Mucosa of descending colon (tissue), 3 donors: Measurements from ENCODE around the gene NDUFS5. TPM values are rescaled to one million over a fixed set of nuclear protein-coding genes. Genes with fewer than 3 reads are reported as not detected.
A peak's percentile ranks its signal among the peaks of the same experiment; 100 is the strongest.

ENCODE experiments used
- ATAC-seq: fragments of 200-7000 bp; cut with Tn5 transposase; one replicate; pipeline ENCODE4 v1.9.1; 2020; ENCODE audit warnings: mild to moderate bottlenecking, moderate library complexity
- DNase-seq, 3 donors: peaks; one replicate each; pipeline ENCODE4 v3.0.0-alpha.2; 2020
- H3K36me3 ChIP-seq: fragments of 200-600 bp; one replicate; pipeline ENCODE4 v1.8.0; 2021; ENCODE audit warnings: low read depth, mild to moderate bottlenecking
- H3K4me1 ChIP-seq: fragments of 200-600 bp; one replicate; pipeline ENCODE4 v1.8.0; 2021; ENCODE audit warnings: low read depth, mild to moderate bottlenecking
- H3K4me3 ChIP-seq: fragments of 200-600 bp; one replicate; pipeline ENCODE4 v1.8.0; 2021; ENCODE audit warnings: mild to moderate bottlenecking
- H3K9me3 ChIP-seq: fragments of 200-600 bp; one replicate; pipeline ENCODE4 v1.8.0; 2021; ENCODE audit warnings: mild to moderate bottlenecking
- CTCF ChIP-seq: fragments of 200-600 bp; IDR thresholded peaks from one replicate; pipeline ENCODE4 v1.8.0; 2022; ENCODE audit warnings: antibody characterized with exemption, mild to moderate bottlenecking
- intact Hi-C, 2 donors: fragments of 100-400 bp; cut with DNase I in 1 of 2; cut with micrococcal nuclease in 1 of 2; formaldehyde crosslinking; loops; one replicate each; pipeline versions ENCODE4 v1.11.0 to v1.11.1; 2022; cut with DNase I, micrococcal nuclease
- total RNA-seq, 3 donors: library from RNA; stranded (reverse); fragmentation: NEBNext Ultra II Directional in 2 of 3; extraction: Animal tissue kit (Norgen Biotek cat#: 25700) in 2 of 3; gene quantifications; one replicate each; pipeline versions ENCODE4 v1.2.1 to v1.2.4, GENCODE V29; 2021 to 2023
- donor health status: DM: no; HTN: no; CAD: no; lungs with moderate emphysema.
- donor health status: DM: no; HTN: no; CAD: no.
- donor health status: DM: no; HTN: yes; CAD: no.

The NDUFS5 gene
- total RNA-seq, 3 donors from 2014 or later = 167 to 224 (median 183) TPM

- peaks cover 19% of the 10 kb centered on the region for H3K4me1 ChIP-seq
- H3K36me3 ChIP-seq = peaks cover 9% of the 10 kb centered on the region
- TF ChIP-seq CTCF = no peak
- H3K4me3 ChIP-seq = no peak overlapping the region
- intact Hi-C loops = no loop called here
- no peak for DNase-seq
- H3K9me3 ChIP-seq = no peaks in the 10 kb centered on the region
- peak; percentile 41 for ATAC-seq
Measured at GRCh38 chr1:38997034-38997900, 28.9 kb upstream of the NDUFS5 start.

GRCh38 chr1:38997901-38998190 lies 28.3 kb upstream of the NDUFS5 start:
- intact Hi-C loops = no loop called here
- Histone ChIP-seq H3K4me1 (peaks cover 14% of the 10 kb centered on the region), H3K36me3 (peaks cover 9% of the 10 kb centered on the region), H3K4me3 (no peak overlapping the region), H3K9me3 (no peaks in the 10 kb centered on the region)
- no peak for DNase-seq
- TF ChIP-seq CTCF = no peak
- ATAC-seq = peak; percentile 26

GRCh38 chr1:39001516-39002421 lies 24.4 kb upstream of the NDUFS5 start:
- Histone ChIP-seq H3K9me3 (no peaks in the 10 kb centered on the region), H3K4me3 (no peak overlapping the region), H3K4me1 (peaks cover 6% of the 10 kb centered on the region), H3K36me3 (peaks cover 19% of the 10 kb centered on the region)
- no peak for ATAC-seq
- intact Hi-C loops = no loop called here
- TF ChIP-seq CTCF = no peak
- DNase-seq = no peak

- no peak overlapping the region for H3K4me3 ChIP-seq
- no peak for TF ChIP-seq CTCF
- H3K4me1 ChIP-seq = no peaks in the 10 kb centered on the region
- ATAC-seq = no peak
- intact Hi-C loops = no loop called here
- no peak for DNase-seq
- peaks cover 13% of the 10 kb centered on the region for H3K36me3 ChIP-seq
- H3K9me3 ChIP-seq = no peaks in the 10 kb centered on the region
Measured at GRCh38 chr1:39003281-39003680, 22.9 kb upstream of the NDUFS5 start.

GRCh38 chr1:39003794-39004193 lies 22.4 kb upstream of the NDUFS5 start:
- Histone ChIP-seq H3K9me3 (no peaks in the 10 kb centered on the region), H3K4me3 (no peak overlapping the region), H3K4me1 (no peaks in the 10 kb centered on the region), H3K36me3 (peaks cover 10% of the 10 kb centered on the region)
- intact Hi-C loops = no loop called here
- no peak for ATAC-seq
- DNase-seq = no peak
- no peak for TF ChIP-seq CTCF
